Suppressor macrophage treated with lipopolysaccharide for 4 hours (primary cell): ENCODE data around the gene PSMA3.
"Not testable (repeated sequence)": the region's sequence is repeated elsewhere in the genome, so short reads cannot be mapped to it uniquely, and the experiment has no call there.

Source experiments
- DNase-seq: peaks from one replicate; pipeline ENCODE4 v3.0.0-alpha.2; 2020

The PSMA3 gene

DNA sequence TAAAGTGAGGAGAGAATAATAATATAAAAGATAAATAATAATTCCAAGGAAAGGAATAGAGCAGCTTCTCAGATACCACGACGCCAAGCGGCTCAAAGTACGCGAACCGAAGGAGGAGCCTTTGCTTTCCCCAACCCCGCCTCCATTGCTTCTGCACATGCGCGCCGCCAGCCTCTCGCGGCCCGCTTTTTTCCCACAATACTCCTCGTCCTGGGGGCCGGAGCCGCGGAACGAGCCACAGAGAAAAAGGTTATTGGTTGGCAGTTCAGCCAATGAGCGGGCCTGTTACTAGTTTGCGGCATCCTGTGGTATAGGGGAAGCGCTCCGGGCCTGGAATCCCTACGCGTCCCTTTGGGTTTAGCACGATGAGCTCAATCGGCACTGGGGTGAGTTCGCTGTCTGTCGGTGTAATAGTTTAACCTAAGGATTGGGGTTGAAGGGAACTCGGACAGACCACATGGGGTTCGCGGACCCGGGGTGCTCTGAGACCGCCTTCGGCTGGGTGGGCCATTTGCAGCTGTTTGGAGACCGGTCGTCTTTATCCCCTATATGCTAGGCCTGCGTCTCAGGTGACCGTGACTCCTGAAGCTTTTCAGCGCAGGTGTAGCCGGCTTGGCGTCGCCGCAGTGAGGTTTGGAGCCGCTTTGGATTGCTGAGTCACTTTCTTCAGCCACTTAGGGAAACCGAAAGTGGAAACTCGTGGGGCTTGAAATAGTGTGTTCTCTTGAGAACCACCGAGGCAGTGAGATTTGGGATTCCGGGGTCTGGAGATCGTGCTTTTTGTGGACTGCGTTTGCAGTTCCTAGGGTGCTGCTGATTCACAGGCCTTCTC is at the start of gene PSMA3:
TSS of gene PSMA3 (plus strand) at position 288 of the 832 bp plus-strand sequence. CDS start at position 366, 78 bp downstream.
- DNase-seq: peak; percentile 99

DNA sequence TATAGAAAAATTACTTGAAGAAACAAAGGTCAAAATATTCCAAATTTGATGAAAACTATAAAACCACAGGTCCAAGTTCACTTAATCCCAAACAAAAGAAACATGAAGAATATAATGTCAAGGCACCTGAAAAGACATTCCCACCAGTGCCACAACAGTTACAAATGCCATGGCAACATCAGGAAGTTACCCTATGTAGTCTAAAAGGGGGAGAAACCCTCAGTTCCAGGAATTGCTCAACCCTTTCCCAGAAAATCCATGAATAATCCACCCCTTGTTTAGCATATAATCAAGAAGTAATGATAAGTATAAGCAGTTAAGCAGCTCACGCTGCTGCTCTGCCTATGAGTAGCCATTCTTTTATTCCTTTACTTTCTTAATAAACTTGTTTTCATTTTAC is 48.4 kb upstream of the PSMA3 start:
- DNase-seq: no peak

DNA sequence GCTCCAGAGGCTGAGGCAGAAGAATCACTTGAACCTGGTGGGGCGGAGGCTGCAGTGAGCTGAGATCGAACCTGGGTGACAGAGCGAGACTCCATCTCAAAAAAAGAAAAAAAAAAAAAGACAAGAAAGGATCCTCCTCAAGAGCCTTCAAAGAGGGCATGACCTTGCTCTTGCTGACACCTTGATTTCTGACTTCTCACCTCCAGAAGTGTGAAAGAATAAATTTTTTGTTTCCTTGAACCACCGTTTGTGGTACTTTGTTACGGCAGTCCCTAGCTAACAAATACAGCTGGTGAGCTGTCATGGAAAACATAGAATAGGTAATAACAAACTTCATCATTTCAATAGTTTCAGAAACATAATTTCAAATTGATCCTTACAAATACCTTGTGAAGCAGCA is 46.6 kb upstream of the PSMA3 start:
- no peak for DNase-seq

DNA sequence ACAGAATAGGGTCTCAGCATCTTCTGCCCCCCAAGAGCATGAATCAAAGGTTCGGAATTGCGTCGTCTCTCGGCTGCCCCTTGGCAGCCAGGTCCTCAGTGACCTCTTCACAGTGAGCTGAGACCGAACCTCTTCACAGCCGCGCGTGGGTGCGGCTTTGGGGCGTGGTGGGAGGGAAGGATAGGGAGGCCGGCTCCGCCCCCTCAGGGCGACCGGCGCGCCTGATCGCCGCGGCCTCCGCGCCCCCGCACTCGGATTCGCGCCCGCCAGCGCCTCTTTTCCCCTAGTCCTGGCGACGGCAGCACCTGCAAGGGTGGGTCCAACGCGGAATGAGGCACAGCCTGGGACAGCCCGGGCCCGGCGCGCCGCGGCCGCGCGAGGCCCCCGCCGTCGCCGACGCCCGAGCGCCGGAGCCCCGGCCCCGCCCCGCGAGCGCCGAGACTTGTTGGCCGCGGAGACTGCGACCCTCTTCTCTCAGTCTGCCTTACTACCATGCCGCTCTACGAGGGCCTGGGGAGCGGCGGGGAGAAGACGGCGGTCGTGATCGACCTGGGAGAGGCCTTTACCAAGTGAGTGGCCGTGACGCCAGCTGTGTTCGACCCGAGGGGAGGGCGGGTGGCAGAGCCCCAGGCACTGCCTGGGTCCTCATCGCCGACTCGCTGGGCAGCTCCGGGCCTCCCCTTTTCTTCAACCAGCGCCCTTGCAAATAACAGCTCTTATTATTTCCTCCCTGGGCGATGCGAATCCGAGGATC is 44.7 kb upstream of the PSMA3 start, which contains the start of gene ACTR10:
TSS of gene ACTR10 (plus strand) at position 424 of the 754 bp plus-strand sequence. CDS start at position 493, 69 bp downstream.
- DNase-seq: peak; percentile 89

DNA sequence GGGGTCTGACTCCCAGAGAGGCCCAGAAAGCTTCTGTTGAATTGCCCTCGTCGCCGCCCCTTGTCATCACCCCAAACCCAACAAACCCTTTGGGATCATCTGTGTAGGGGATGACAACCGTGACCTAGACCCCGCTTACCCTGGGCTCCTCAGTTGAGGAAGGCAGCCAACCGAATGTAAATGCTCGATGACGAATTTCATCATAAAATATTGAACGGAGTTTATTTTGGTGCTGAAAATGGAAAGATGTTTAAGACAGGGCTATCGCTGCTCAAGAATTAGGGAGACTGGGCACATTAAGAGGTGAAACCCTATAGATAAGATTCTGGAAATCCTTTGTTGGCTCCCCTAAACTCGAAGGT is 44.2 kb upstream of the PSMA3 start:
- DNase-seq: no peak

DNA sequence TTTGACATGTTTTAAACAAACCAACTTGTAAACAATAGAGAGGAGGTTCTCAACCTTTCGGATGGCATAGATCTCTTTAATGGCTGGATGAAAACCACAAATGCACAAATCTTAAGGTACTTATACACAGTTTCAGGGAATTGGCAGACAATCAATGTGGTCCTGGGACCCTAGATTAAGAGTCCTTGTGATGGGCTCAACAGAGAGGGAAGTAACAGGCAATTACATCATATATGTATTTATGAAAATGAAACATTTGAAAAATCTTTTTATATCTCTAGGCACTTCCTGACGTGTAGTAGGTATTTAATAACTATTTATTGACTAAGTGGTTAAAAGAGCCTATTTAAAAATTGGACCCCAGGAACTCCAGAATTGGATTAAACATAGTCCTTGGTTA is 43.8 kb upstream of the PSMA3 start:
- DNase-seq: peak; percentile 47

DNA sequence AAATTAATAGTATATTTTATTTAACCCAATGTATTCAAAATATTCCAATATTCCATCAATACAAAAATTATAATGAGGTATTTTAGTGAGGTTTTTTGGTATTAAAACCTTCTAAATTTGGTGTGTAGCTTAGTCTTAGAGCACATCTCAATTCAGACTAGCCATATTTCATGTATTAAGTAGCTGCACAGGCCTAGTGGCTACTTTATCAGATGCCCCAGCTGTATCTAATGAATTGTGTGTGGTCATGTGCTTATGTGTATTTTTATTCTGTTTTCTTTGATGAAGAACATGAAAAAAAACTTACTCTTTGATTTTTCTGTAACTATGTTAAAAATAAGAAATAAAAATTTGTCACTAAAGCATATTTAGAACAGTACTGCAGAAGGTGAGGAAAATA is 31.5 kb upstream of the PSMA3 start:
- no peak for DNase-seq

DNA sequence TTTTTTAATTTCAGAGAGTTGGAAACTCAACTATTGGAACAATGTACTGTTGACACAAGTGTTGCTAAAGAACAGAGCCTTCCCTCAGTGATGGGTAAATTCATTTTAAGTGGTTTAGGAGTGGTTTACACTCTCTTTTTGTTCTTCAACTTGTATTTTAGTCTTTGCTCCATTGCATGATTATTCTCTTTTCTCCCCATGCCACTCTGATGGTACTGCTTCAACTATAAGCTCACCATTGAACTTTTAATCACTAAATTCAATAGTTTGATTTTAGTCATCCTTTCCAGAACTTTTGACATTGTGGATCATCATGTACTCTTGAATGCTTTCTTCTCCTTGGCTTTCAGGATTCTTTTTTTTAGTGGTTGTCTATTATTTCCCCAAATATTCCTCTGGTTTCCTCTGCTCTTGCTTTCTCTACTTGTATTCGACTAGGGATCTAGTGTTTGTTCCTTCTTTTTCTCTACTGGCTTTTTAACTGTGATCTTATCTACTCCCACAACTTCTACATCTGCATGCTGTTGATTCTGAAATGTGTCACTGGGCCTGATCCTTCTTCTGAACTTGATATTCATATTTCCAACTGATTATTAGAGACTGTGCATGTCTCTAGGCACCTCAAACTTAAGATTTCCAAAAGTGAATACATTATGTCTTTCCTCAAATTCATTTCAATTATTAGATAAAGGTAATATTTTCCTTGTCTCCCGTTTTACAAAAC is 29.3 kb upstream of the PSMA3 start:
- DNase-seq: no peak

DNA sequence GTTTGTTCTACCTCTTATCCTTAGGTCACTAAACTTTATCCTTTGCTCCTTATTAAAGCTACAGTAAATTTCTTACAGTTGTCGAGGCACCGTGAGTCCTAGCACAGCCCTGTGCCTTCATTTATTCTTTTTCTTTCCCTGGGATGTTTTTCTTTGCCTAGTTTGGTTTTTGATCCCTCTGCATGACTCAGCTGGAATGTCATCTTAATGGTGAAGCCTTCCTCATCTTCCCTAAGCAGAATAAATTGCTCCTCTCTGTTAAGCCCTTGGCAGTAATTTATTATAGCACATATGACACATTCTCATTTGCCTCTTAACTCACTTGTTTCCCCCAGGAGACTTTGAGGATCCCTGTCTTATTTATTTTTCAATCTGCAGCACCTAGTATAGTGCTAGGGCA is 28.1 kb upstream of the PSMA3 start:
- DNase-seq: no peak

DNA sequence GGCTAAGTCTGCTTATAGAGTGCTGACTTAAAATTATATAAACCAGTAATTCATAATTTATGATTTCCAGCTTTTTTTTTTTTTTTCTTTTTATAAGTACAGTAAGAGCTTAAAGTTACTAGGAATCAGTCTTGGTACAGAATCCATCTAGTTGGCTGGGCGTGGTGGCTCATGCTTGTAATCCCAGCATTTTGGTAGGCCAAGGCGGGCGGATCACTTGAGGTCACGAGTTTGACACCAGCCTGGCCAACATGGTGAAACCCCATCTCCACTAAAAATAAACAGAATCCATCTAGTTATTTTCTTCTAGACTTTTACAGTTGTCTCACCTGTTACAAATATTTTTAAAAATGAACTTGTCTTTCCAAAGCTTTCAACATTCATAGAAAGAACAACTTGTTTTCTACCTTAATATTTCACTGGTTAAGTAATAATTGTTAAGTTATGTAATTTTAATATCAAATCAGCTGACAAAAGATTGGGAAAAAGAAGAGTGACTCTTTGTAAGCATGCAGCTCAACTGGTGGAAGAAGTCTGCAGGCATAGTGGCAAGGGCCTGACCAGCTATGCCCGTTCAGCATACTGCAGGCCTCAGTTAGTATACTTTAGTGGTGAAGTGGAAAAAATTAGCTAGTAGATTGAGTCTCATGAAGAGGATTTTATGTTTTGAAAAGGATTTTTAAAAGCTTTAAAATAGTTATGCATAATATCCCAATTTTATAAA is 17.4 kb upstream of the PSMA3 start:
- no peak for DNase-seq

DNA sequence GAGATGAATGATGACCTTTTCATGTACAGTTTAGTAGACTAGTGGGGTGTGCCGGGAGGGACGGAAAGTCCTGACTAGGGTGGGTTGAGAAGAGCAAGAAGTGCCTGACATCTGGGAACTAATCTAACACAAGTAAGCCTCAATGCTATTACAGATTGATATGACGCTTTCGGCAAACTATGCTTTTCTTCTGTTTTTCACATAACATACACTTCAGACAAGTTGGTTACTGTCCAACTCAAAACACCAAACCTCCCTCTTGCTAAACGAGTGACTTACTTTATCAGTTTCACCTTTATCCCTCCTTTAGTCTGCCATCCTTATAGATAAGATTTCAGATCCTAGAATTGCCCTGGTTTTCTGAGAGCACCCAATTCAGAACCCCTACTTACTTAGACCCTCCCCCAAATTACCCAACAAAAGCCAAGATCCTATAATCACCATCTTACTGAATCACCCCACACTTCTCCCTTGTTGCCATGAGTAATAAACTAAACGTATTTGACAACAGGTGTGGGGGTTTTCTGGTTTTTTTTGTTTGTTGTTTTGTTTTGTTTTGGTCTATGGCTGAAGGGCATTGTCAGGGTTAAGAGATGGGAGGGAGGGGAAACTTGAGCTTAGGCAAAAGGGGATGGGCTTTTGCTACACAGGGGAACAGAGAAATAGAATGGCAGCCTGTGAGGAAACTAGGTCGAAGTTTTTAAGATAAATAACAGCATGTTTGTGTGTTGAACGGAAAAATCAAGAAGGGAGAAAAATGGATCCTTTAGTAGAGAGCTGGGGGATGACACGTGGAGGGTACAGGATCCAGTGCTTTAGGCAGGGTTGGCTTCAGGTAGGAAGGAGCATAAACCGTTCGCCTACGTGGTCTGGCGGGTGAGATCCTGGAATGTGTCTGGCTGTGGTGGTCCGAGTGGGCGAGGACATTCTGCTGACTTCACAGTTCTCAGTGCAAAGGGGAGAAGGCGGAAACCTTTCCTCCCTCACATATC is 6.1 kb upstream of the PSMA3 start:
- peak; percentile 3 for DNase-seq

DNA sequence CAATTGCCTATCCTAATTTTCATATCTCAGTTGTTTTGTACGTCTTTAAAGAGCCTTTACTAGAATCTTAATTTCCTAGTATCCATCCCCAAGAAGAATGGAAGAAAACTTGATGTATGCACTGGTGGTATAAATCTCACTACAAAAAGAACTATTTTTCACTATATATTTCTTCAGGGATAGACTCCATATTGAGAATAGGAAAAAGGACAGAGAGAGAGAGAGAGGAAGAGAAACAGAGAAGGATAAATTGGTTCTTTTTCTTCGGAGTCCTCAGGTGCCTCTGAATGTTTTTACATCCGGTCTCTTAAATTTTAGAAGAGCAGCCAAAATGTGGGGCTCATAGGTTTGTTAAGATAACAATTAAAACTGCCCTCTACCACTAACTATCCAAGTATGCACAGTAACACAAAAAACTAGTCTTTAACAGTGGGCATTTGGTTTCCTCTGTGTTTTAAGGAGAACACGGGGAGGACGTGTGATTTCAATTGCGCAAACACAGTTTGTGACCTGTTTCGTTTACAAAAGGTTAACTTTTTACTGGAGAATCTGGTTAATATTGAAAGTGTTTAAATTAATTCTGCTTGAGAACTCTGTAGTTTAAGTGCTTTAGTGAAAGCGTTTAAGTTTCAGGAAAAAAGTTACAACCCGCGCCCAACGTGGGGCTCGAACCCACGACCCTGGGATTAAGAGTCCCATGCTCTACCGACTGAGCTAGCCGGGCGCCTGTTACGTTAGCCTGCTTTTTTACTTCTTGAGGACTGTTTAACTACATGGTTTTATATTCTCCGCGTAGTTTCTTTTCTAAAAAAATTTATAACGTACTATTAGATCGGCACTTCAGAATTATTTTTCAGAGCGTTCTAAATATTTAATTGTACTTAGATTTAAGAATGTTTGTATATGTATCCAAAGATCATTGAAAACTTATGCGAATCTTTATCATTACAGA is 5.1 kb upstream of the PSMA3 start:
- DNase-seq: peak; percentile 86

DNA sequence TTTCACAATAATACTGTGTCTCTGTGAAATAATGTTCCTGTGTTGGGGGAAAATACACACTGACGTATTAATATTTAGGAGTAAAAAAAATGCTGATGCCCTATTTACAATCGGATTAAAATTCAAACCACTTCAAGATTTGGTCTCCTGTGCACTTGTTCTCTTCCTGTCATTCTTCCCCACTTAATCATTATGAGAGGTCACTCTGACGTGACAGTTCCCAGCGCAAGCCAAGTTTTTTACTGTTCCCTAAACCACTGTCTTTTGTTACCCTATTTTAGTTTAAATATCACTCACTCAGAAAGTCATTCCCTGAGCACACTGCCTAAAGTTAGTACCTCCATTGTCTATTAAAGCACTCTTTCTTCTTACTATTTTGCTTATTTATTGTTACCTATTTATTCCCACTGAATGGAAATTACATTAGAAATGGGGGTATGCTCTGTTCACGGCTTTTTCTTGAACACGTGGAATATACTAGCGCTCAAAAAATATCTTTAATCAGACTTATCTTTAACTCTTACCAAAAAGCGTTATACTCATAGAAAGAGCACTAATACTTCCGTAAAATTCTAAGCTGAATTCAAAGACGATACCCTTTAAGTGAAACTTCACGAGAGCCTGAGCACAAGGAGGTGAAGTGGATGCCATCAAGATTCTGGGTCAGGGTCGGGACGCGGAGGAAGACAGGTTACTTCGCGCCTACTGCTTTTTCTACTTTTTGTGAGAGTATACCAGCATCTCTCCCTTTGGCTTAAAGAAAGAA is 670 bp upstream of the PSMA3 start:
- DNase-seq: peak; percentile 64

DNA sequence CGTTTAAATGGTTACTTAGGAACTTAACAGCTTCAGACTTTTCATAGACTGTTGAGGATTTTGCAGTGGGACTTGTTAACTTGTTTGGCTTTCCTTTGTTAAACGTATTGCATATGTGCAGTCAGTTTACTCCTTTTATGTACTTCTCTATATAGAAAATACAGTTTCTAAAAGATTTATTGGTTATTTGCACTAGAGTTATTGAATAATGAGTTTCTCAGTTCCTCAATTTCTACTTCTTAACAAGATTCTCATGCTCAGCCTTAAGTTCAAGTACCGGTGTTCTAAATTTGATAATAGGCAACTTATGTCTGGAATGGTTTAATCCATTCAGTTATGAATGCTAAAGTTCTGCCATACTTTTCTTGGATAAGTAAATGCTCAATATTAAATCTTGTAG is 919 bp downstream of the PSMA3 start:
- DNase-seq: peak; percentile 7

DNA sequence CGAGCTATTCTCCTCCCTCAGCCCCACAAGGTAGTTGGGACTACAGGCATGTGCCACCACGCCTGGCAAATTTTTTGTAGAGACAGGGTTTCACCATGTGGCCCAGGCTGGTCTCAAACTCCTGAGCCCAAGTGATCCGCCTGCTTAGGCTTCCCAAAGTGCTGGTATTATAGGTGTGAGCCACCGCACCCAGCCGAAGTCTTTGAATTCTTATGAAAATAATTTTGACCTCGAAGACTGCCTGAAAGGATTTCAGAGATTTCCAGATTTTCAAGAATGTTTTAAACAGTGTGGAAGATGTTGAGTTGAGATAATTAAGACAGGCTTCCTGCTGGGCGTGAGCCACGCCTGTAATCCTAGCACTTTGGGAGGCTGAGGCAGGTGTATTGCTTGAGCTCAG is 5.0 kb downstream of the PSMA3 start:
- no peak for DNase-seq

DNA sequence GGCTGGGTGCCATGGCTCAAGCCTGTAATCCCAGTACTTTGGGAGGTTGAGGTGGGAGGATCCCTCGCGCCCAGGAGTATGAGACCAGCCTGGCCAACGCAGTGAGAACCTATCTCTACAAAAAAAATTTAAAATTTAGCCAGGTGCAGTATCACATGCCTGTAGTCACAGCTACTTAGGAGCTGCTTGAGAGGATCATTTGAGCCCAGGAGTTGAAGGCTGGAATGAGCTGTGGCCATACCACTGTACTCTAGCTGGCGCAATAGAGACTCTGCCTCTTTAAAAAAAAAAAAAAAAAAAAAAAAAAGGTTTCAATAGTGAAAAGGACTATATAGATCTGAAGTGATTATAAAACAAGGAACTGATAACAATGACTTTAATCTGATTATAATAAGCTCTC is 13.5 kb downstream of the PSMA3 start:
- no peak for DNase-seq

DNA sequence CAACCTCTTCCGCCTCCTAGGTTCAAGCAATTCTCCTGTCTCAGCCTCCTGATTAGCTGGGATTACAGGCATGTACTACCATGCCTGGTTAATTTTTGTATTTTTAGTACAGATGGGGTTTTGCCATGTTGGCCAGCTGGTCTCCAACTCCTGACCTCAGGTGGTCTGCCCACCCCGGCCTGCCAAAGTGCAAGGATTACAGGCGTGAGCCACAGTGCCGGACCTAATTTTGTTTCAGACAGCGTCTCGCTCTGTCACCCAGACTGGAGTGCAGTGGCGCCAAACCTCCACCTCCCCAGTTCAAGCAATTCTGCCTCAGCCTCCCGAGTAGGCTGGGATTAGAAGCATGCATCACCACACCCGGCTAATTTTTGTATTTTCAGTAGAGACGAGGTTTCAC is 17.4 kb downstream of the PSMA3 start:
- not testable (repeated sequence) for DNase-seq

DNA sequence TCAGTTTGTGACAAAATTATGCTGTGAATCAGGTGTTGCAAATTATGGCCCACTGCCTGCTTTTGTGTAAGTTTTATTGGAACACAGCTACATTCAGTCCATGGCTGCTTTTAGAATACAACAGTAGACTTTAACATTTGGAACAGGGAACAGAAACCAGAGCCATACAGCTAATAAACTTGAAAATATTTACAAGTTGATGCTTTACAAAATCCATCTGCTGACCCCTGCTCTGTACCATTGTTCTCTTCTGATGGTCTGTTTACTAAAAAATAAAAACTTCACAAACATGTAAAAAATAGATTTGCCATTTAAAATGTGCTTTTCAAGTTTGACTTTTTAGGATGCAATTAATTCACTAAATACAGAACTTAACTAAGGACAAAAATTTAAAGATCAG is 20.8 kb downstream of the PSMA3 start:
- no peak for DNase-seq

DNA sequence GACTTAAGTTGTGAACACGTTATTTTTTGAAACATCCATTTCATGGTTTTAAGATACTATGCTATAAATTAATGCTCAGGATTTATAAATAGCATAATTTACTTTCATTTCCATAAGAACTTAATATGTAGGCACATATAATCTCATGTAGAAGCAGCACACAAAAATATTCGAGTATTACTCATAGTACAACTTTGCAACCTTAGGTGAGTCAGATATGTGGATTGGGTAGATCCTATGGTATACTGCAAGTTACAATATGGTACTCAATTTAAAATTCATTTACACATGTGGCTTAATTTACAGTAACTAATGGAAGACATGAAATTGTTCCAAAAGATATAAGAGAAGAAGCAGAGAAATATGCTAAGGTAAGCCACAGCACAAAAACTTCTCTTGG is 26.0 kb downstream of the PSMA3 start:
- DNase-seq: no peak
